LHCN-M2 (cell line): ENCODE results near the gene ZNF654. TPM values are rescaled to one million over a fixed set of nuclear protein-coding genes. Genes with fewer than 3 reads are reported as not detected.

Experiments used
- DNase-seq: peaks from one replicate; pipeline ENCODE4 v3.0.0-alpha.2; 2012; ENCODE audit warnings: low read depth
- total RNA-seq: library from RNA; depleted of rRNA; stranded (reverse); fragments of >200 nt; gene quantifications from 2 replicates; pipeline ENCODE4 v1.2.3, GENCODE V29; 2014

ZNF654 gene
- total RNA-seq, 1 experiment from 2014 or later, result 14.8 TPM

GRCh38 chr3:88059380-88060170 lies 520 bp downstream of the ZNF654 start:
- no peak for DNase-seq

- no peak for DNase-seq
Observed at GRCh38 chr3:88061746-88062145, 2.7 kb downstream of the ZNF654 start.

GRCh38 chr3:88075072-88075471 lies 16.0 kb downstream of the ZNF654 start:
- no peak for DNase-seq

GRCh38 chr3:88075497-88075896 lies 16.4 kb downstream of the ZNF654 start:
- DNase-seq, result no peak

- DNase-seq, result no peak
Observed at GRCh38 chr3:88076712-88077111, 17.7 kb downstream of the ZNF654 start.

GRCh38 chr3:88078932-88079331 lies 19.9 kb downstream of the ZNF654 start:
- DNase-seq, result no peak

- no peak for DNase-seq
Observed at GRCh38 chr3:88082854-88083253, 23.8 kb downstream of the ZNF654 start.

GRCh38 chr3:88084097-88084501 lies 25.0 kb downstream of the ZNF654 start:
- no peak for DNase-seq

- DNase-seq, result no peak
Observed at GRCh38 chr3:88090681-88091080, 31.6 kb downstream of the ZNF654 start.

- DNase-seq, result no peak
Observed at GRCh38 chr3:88092270-88092669, 33.2 kb downstream of the ZNF654 start.

GRCh38 chr3:88093266-88093665 lies 34.2 kb downstream of the ZNF654 start:
- DNase-seq, result no peak

GRCh38 chr3:88101142-88101541 lies 42.1 kb downstream of the ZNF654 start:
- no peak for DNase-seq

GRCh38 chr3:88105325-88105724 lies 46.3 kb downstream of the ZNF654 start:
- peak; percentile 30 for DNase-seq

- no peak for DNase-seq
Observed at GRCh38 chr3:88112289-88112688, 53.2 kb downstream of the ZNF654 start.

GRCh38 chr3:88113311-88114162 lies 54.5 kb downstream of the ZNF654 start:
- DNase-seq, result peak; percentile 78

- DNase-seq, result no peak
Observed at GRCh38 chr3:88114878-88115549, 56.0 kb downstream of the ZNF654 start.

GRCh38 chr3:88117683-88118082 lies 58.6 kb downstream of the ZNF654 start:
- no peak for DNase-seq

- peak; percentile 26 for DNase-seq
Observed at GRCh38 chr3:88118603-88119002, 59.5 kb downstream of the ZNF654 start.

GRCh38 chr3:88123526-88123925 lies 64.5 kb downstream of the ZNF654 start:
- DNase-seq, result no peak

- DNase-seq, result peak; percentile 29
Observed at GRCh38 chr3:88131695-88132094, 72.6 kb downstream of the ZNF654 start.

- DNase-seq, result peak; percentile 15
Observed at GRCh38 chr3:88132894-88133293, 73.8 kb downstream of the ZNF654 start.

GRCh38 chr3:88133711-88134263 lies 74.7 kb downstream of the ZNF654 start:
- DNase-seq, result no peak
